HG02840 (cell line): ENCODE results near the gene LRRC56.
"Not testable (repeated sequence)": the region's sequence is repeated elsewhere in the genome, so short reads cannot be mapped to it uniquely, and the experiment has no call there.

ENCODE experiments used
- ATAC-seq: cut with Tn5 transposase; IDR thresholded peaks from one replicate; pipeline ENCODE4 v1.9.1; 2021; ENCODE audit warnings: mild to moderate bottlenecking, moderate library complexity, moderate number of reproducible peaks; ENCODE audit not compliant: unreplicated experiment, low FRiP score

Gene LRRC56

GRCh38 chr11:568306-569157, 31.2 kb downstream of the LRRC56 start:
- ATAC-seq = peak; percentile 77

GRCh38 chr11:569158-569885, 32.0 kb downstream of the LRRC56 start:
- ATAC-seq = no peak

- no peak for ATAC-seq
Measured at GRCh38 chr11:571802-572185, 34.5 kb downstream of the LRRC56 start.

GRCh38 chr11:573146-573759, 35.9 kb downstream of the LRRC56 start:
- no peak for ATAC-seq

- not testable (repeated sequence) for ATAC-seq
Measured at GRCh38 chr11:574031-574570, 36.8 kb downstream of the LRRC56 start.

GRCh38 chr11:574632-575312, 37.4 kb downstream of the LRRC56 start:
- ATAC-seq = no peak

- no peak for ATAC-seq
Measured at GRCh38 chr11:575313-575995, 38.1 kb downstream of the LRRC56 start.

- ATAC-seq = peak; percentile 85
Measured at GRCh38 chr11:575996-576768, 38.9 kb downstream of the LRRC56 start, which contains the start of gene PHRF1. TSS of gene PHRF1 (plus strand) at chr11:576470. CDS start at chr11:581513, 5,043 bp downstream.

GRCh38 chr11:576811-577610, 39.7 kb downstream of the LRRC56 start:
- ATAC-seq = no peak

- ATAC-seq = no peak
Measured at GRCh38 chr11:577611-577894, 40.2 kb downstream of the LRRC56 start.

- no peak for ATAC-seq
Measured at GRCh38 chr11:578276-579035, 41.1 kb downstream of the LRRC56 start.

GRCh38 chr11:579830-580601, 42.7 kb downstream of the LRRC56 start:
- ATAC-seq = no peak

- no peak for ATAC-seq
Measured at GRCh38 chr11:581342-581741, 44.0 kb downstream of the LRRC56 start.

GRCh38 chr11:581752-582151, 44.4 kb downstream of the LRRC56 start:
- no peak for ATAC-seq

- ATAC-seq = no peak
Measured at GRCh38 chr11:584287-584686, 47.0 kb downstream of the LRRC56 start.

- ATAC-seq = no peak
Measured at GRCh38 chr11:586376-587316, 49.3 kb downstream of the LRRC56 start.
